ENCODE results near the gene RHBDD2. TPM values are rescaled to one million over a fixed set of nuclear protein-coding genes. Genes with fewer than 3 reads are reported as not detected.
"Not testable (repeated sequence)": the region's sequence is repeated elsewhere in the genome, so short reads cannot be mapped to it uniquely, and the experiment has no call there.

Gene RHBDD2
- total and polyA plus RNA-seq, 2 donors (not counting 1 experiment from before 2014, with no cell fraction given) = 16.7 to 24.5 TPM

DNA sequence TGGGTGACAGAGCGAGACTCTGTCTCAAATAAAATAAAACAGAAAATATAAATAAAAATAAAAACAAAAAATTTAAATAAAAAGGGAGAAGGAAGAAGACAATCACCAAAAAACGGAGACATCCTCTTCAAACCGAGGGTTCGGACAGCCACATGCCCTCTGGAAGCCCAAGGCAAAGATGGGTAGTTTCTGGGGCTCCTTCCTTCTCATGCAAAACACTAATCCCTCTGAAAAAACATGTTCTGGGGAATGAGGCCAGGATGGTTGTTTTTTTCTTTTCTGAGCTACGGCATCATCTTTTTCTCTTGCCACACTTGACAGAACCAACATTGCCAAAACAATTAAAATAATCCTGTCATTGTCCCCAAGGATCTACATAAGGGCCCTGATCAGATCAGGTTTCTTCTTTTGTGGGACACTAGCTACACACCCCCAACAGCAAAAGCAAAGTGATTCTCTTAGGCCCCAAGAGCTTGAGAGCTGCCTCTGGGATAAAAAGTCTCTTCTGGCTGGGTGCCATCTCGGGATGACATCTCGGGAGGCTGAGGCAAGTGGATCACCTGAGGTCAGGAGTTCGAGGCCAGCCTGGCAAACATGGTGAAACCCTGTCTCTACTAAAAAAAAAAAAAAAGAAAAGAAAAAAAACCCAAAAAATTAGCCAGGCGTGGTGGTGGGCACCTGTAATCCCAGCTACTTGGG is 21.9 kb downstream of the RHBDD2 start:
- H3K4me3 ChIP-seq (replicated peaks in 1 of 4; ENCODE audit: control extremely low read depth in 1 of 4, insufficient read depth in 1 of 4, low read depth in 3 of 4, low read length in 4 of 4) = no peak overlapping the region
- H3K4me2 ChIP-seq (ENCODE audit: extremely low read depth, insufficient read depth, low read length) = no peak overlapping the region
- no peak for DNase-seq (ENCODE audit: low read depth in 2 of 2)
- no peaks in the 10 kb centered on the region for H3K27me3 ChIP-seq (ENCODE audit: control insufficient read depth, insufficient read depth, low read length)
- H3K27ac ChIP-seq (ENCODE audit: insufficient read depth, low read length) = no peak overlapping the region
- TF ChIP-seq CTCF (conservative IDR thresholded peaks at IDR 0.05 in 1 of 2, IDR thresholded peaks at IDR 0.05 in 1 of 2; ENCODE audit: low read depth in 1 of 2, low read length in 2 of 2) (no peak), EZH2 (IDR thresholded peaks at IDR 0.05; ENCODE audit: low read length, missing control alignments) (no peak)
- no peaks in the 10 kb centered on the region for H3K36me3 ChIP-seq (ENCODE audit: control insufficient read depth, insufficient read depth, low read length)
- H3K9me3 ChIP-seq (ENCODE audit: control insufficient read depth, insufficient read depth, low read depth, low read length) = no peaks in the 10 kb centered on the region
- no peak overlapping the region for H2AFZ ChIP-seq (ENCODE audit: low read length)
- H4K20me1 ChIP-seq (ENCODE audit: control insufficient read depth, extremely low read depth, insufficient read depth, low read length) = no peaks in the 10 kb centered on the region
- H3K4me1 ChIP-seq (ENCODE audit: control insufficient read depth, extremely low read depth, insufficient read depth, low read length) = no peaks in the 10 kb centered on the region
- H3K79me2 ChIP-seq (ENCODE audit: control insufficient read depth, insufficient read depth, low read length) = no peaks in the 10 kb centered on the region
- no peak overlapping the region for H3K9ac ChIP-seq (ENCODE audit: insufficient read depth, low read length)

GRCh38 chr7:75905785-75906604 is 27.2 kb downstream of the RHBDD2 start:
- Histone ChIP-seq H3K27ac (ENCODE audit: insufficient read depth, low read length) (no peak overlapping the region), H3K4me2 (ENCODE audit: extremely low read depth, insufficient read depth, low read length) (no peak overlapping the region), H3K79me2 (ENCODE audit: control insufficient read depth, insufficient read depth, low read length) (no peaks in the 10 kb centered on the region), H3K27me3 (ENCODE audit: control insufficient read depth, insufficient read depth, low read length) (no peaks in the 10 kb centered on the region), H3K36me3 (ENCODE audit: control insufficient read depth, insufficient read depth, low read length) (no peaks in the 10 kb centered on the region), H2AFZ (ENCODE audit: low read length) (peak overlapping the region; percentile 16), H3K4me3 (replicated peaks in 1 of 4; ENCODE audit: control extremely low read depth in 1 of 4, insufficient read depth in 1 of 4, low read depth in 3 of 4, low read length in 4 of 4) (no peak overlapping the region), H3K9me3 (ENCODE audit: control insufficient read depth, insufficient read depth, low read depth, low read length) (no peaks in the 10 kb centered on the region), H3K4me1 (ENCODE audit: control insufficient read depth, extremely low read depth, insufficient read depth, low read length) (no peaks in the 10 kb centered on the region), H4K20me1 (ENCODE audit: control insufficient read depth, extremely low read depth, insufficient read depth, low read length) (no peaks in the 10 kb centered on the region), H3K9ac (ENCODE audit: insufficient read depth, low read length) (no peak overlapping the region)
- peak; percentile 47 to 83 for DNase-seq (ENCODE audit: low read depth in 2 of 2)
- no peak for TF ChIP-seq CTCF (conservative IDR thresholded peaks at IDR 0.05 in 1 of 2, IDR thresholded peaks at IDR 0.05 in 1 of 2; ENCODE audit: low read depth in 1 of 2, low read length in 2 of 2)
- TF ChIP-seq EZH2 (IDR thresholded peaks at IDR 0.05; ENCODE audit: low read length, missing control alignments) = no peak

GRCh38 chr7:75906991-75907667 is 28.3 kb downstream of the RHBDD2 start:
- no peak overlapping the region for H3K27ac ChIP-seq (ENCODE audit: insufficient read depth, low read length)
- H3K27me3 ChIP-seq (ENCODE audit: control insufficient read depth, insufficient read depth, low read length) = no peaks in the 10 kb centered on the region
- no peak for TF ChIP-seq CTCF (conservative IDR thresholded peaks at IDR 0.05 in 1 of 2, IDR thresholded peaks at IDR 0.05 in 1 of 2; ENCODE audit: low read depth in 1 of 2, low read length in 2 of 2)
- TF ChIP-seq EZH2 (IDR thresholded peaks at IDR 0.05; ENCODE audit: low read length, missing control alignments) = no peak

GRCh38 chr7:75907668-75908039 is 28.8 kb downstream of the RHBDD2 start:
- H3K27ac ChIP-seq (ENCODE audit: insufficient read depth, low read length); H3K4me1 ChIP-seq (ENCODE audit: control insufficient read depth, extremely low read depth, insufficient read depth, low read length); DNase-seq (ENCODE audit: low read depth in 2 of 2); H3K4me2 ChIP-seq (ENCODE audit: extremely low read depth, insufficient read depth, low read length); H3K79me2 ChIP-seq (ENCODE audit: control insufficient read depth, insufficient read depth, low read length); H3K27me3 ChIP-seq (ENCODE audit: control insufficient read depth, insufficient read depth, low read length); H4K20me1 ChIP-seq (ENCODE audit: control insufficient read depth, extremely low read depth, insufficient read depth, low read length); H3K4me3 ChIP-seq (replicated peaks in 1 of 4; ENCODE audit: control extremely low read depth in 1 of 4, insufficient read depth in 1 of 4, low read depth in 3 of 4, low read length in 4 of 4); H3K9ac ChIP-seq (ENCODE audit: insufficient read depth, low read length); H2AFZ ChIP-seq (ENCODE audit: low read length); H3K36me3 ChIP-seq (ENCODE audit: control insufficient read depth, insufficient read depth, low read length); H3K9me3 ChIP-seq (ENCODE audit: control insufficient read depth, insufficient read depth, low read depth, low read length): not testable (repeated sequence)

More at GRCh38 chr7:75906991-75907667, 28.3 kb downstream of the RHBDD2 start:
- Histone ChIP-seq H3K79me2 (ENCODE audit: control insufficient read depth, insufficient read depth, low read length) (no peaks in the 10 kb centered on the region), H3K36me3 (ENCODE audit: control insufficient read depth, insufficient read depth, low read length) (no peaks in the 10 kb centered on the region), H3K4me3 (replicated peaks in 1 of 4; ENCODE audit: control extremely low read depth in 1 of 4, insufficient read depth in 1 of 4, low read depth in 3 of 4, low read length in 4 of 4) (no peak overlapping the region), H3K4me2 (ENCODE audit: extremely low read depth, insufficient read depth, low read length) (no peak overlapping the region), H4K20me1 (ENCODE audit: control insufficient read depth, extremely low read depth, insufficient read depth, low read length) (no peaks in the 10 kb centered on the region), H2AFZ (ENCODE audit: low read length) (no peak overlapping the region), H3K4me1 (ENCODE audit: control insufficient read depth, extremely low read depth, insufficient read depth, low read length) (no peaks in the 10 kb centered on the region), H3K9me3 (ENCODE audit: control insufficient read depth, insufficient read depth, low read depth, low read length) (no peaks in the 10 kb centered on the region), H3K9ac (ENCODE audit: insufficient read depth, low read length) (no peak overlapping the region)
- DNase-seq (ENCODE audit: low read depth in 2 of 2) = no peak

All from fibroblast of lung (primary cell).